Measurements from ENCODE around the gene ADCYAP1R1.
"Not testable (repeated sequence)": the region's sequence is repeated elsewhere in the genome, so short reads cannot be mapped to it uniquely, and the experiment has no call there.

Gene ADCYAP1R1

GRCh38 chr7:31146030-31146429 is 93.9 kb downstream of the ADCYAP1R1 start:
- no peak for DNase-seq

- no peak for DNase-seq
These were observed 94.4 kb downstream of the ADCYAP1R1 start for GRCh38 chr7:31146538-31146937.

- no peak for DNase-seq
These were observed 99.7 kb downstream of the ADCYAP1R1 start for GRCh38 chr7:31151849-31152248.

- not testable (repeated sequence) for DNase-seq
These were observed 101.2 kb downstream of the ADCYAP1R1 start for GRCh38 chr7:31153318-31153717.

DNA sequence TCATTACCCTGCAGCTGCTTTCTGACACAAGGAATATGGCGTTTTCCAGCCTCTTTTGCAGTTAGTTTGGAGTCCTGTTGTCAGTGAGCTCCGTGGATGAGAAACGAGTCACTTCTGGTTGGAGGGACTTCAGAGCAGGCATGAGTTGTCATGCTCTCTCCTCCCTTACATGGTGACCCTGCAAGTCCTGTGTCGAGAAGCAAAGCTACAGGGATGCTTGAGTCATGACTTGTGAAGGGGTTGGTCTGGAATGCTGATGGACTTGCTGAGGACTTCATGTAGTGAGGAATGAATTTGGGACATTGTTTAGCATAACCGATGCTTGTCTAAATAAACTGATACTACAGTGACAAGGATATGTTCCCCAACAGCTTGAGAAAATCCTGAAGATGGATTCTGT is 108.8 kb downstream of the ADCYAP1R1 start:
- no peak for DNase-seq

All from cerebellar nuclear complex (tissue), 1 donor.